ENCODE data around the gene PCSK5. TPM values are rescaled to one million over a fixed set of nuclear protein-coding genes. Genes with fewer than 3 reads are reported as not detected.

Gene PCSK5
- total RNA-seq, 1 donor from 2014 or later: 18.3 TPM

DNA sequence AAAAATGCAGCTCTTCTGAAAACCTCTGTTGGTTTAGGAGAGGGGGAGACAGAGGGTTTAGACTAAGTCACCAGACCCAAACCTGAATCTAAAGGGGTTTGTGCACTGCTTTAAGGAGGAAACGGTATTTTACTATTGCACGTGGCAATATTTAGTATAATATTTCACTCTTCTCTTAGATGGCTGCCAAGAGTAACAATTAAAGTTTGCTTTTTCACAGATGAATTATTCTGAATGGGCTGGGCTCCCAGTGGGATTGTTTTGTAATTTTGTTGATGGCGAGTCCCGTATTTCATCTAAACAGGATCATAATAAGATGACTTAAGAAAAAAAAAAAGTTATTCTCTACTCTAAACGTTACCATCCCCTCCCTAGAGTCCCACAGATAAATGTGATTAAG is 245.4 kb downstream of the PCSK5 start:
- Mint-ChIP-seq H3K9me3 (ENCODE audit: unreplicated experiment) (no peaks in the 10 kb centered on the region), H3K27ac (ENCODE audit: unreplicated experiment) (no peak overlapping the region), H3K4me1 (ENCODE audit: unreplicated experiment) (peaks cover 12% of the 10 kb centered on the region), H3K36me3 (ENCODE audit: unreplicated experiment) (no peaks in the 10 kb centered on the region), H3K27me3 (ENCODE audit: unreplicated experiment) (no peaks in the 10 kb centered on the region), H3K4me3 (ENCODE audit: unreplicated experiment) (no peak overlapping the region)
- TF ChIP-seq, protein P1, sequence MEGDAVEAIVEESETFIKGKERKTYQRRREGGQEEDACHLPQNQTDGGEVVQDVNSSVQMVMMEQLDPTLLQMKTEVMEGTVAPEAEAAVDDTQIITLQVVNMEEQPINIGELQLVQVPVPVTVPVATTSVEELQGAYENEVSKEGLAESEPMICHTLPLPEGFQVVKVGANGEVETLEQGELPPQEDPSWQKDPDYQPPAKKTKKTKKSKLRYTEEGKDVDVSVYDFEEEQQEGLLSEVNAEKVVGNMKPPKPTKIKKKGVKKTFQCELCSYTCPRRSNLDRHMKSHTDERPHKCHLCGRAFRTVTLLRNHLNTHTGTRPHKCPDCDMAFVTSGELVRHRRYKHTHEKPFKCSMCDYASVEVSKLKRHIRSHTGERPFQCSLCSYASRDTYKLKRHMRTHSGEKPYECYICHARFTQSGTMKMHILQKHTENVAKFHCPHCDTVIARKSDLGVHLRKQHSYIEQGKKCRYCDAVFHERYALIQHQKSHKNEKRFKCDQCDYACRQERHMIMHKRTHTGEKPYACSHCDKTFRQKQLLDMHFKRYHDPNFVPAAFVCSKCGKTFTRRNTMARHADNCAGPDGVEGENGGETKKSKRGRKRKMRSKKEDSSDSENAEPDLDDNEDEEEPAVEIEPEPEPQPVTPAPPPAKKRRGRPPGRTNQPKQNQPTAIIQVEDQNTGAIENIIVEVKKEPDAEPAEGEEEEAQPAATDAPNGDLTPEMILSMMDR (IDR thresholded peaks at IDR 0.05): no peak
- no peak for DNase-seq (ENCODE audit: extremely low spot score, unreplicated experiment)

GRCh38 chr9:76136986-76137385 is 246.5 kb downstream of the PCSK5 start:
- no peaks in the 10 kb centered on the region for H3K27me3 Mint-ChIP-seq (ENCODE audit: unreplicated experiment)
- H3K36me3 Mint-ChIP-seq (ENCODE audit: unreplicated experiment): no peaks in the 10 kb centered on the region
- peaks cover 12% of the 10 kb centered on the region for H3K4me1 Mint-ChIP-seq (ENCODE audit: unreplicated experiment)
- H3K27ac Mint-ChIP-seq (ENCODE audit: unreplicated experiment): peak overlapping the region; percentile 32
- DNase-seq (ENCODE audit: extremely low spot score, unreplicated experiment): no peak
- no peak overlapping the region for H3K4me3 Mint-ChIP-seq (ENCODE audit: unreplicated experiment)
- H3K9me3 Mint-ChIP-seq (ENCODE audit: unreplicated experiment): no peaks in the 10 kb centered on the region
- TF ChIP-seq, protein P1 (IDR thresholded peaks at IDR 0.05): no peak

DNA sequence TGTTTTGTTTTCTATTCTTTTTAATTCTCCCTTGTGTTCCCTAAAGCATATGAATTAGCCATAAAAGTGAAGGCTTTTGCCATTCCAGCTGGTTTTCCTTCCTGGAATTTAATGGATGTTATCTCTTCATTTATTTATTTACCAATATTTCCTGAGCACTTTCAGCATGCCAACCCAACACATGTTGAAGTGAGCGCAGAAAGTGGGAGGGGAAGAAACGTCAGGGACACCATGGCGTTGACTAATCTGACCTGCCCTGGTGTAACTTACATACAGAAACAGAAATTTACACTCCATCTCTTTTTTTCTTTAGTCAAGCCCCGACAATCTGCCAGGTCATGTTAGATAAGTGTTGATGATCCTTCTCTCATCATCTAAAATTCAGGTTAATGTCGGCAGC is 247.5 kb downstream of the PCSK5 start:
- Mint-ChIP-seq H3K36me3 (ENCODE audit: unreplicated experiment) (no peaks in the 10 kb centered on the region), H3K27me3 (ENCODE audit: unreplicated experiment) (no peaks in the 10 kb centered on the region), H3K27ac (ENCODE audit: unreplicated experiment) (no peak overlapping the region), H3K4me3 (ENCODE audit: unreplicated experiment) (no peak overlapping the region), H3K9me3 (ENCODE audit: unreplicated experiment) (no peaks in the 10 kb centered on the region), H3K4me1 (ENCODE audit: unreplicated experiment) (peaks cover 12% of the 10 kb centered on the region)
- TF ChIP-seq, protein P1 (IDR thresholded peaks at IDR 0.05): no peak
- DNase-seq (ENCODE audit: extremely low spot score, unreplicated experiment): no peak

DNA sequence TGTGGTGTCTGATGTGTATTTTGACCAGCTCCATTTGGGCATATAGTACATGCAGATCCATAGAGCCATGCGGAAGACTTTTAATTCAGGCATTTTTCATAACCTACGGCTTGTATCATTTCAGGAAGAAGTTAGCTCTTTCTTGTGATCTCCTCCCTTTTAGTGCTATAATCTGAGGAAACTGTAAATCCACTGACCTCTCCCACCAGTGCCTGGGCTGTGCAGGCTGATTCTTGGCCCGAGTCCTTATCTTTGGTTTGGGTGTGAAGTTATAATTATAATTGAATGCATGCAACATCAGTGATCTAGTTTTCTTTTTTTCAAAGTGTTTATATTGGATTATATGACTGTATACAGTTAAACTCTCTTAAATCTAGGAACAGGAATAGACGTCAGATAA is 247.9 kb downstream of the PCSK5 start:
- Mint-ChIP-seq H3K4me1 (ENCODE audit: unreplicated experiment) (peaks cover 12% of the 10 kb centered on the region), H3K27me3 (ENCODE audit: unreplicated experiment) (no peaks in the 10 kb centered on the region), H3K9me3 (ENCODE audit: unreplicated experiment) (no peaks in the 10 kb centered on the region), H3K36me3 (ENCODE audit: unreplicated experiment) (no peaks in the 10 kb centered on the region), H3K27ac (ENCODE audit: unreplicated experiment) (no peak overlapping the region), H3K4me3 (ENCODE audit: unreplicated experiment) (no peak overlapping the region)
- DNase-seq (ENCODE audit: extremely low spot score, unreplicated experiment): no peak
- TF ChIP-seq, protein P1 (IDR thresholded peaks at IDR 0.05): no peak

GRCh38 chr9:76143834-76144233 is 253.4 kb downstream of the PCSK5 start:
- H3K36me3 Mint-ChIP-seq (ENCODE audit: unreplicated experiment): no peaks in the 10 kb centered on the region
- DNase-seq (ENCODE audit: extremely low spot score, unreplicated experiment): no peak
- no peak overlapping the region for H3K4me3 Mint-ChIP-seq (ENCODE audit: unreplicated experiment)
- no peaks in the 10 kb centered on the region for H3K27me3 Mint-ChIP-seq (ENCODE audit: unreplicated experiment)
- no peak overlapping the region for H3K27ac Mint-ChIP-seq (ENCODE audit: unreplicated experiment)
- no peaks in the 10 kb centered on the region for H3K9me3 Mint-ChIP-seq (ENCODE audit: unreplicated experiment)
- TF ChIP-seq, protein P1 (IDR thresholded peaks at IDR 0.05): no peak
- no peaks in the 10 kb centered on the region for H3K4me1 Mint-ChIP-seq (ENCODE audit: unreplicated experiment)
